ENCODE results near the gene PCSK6. TPM values are rescaled to one million over a fixed set of nuclear protein-coding genes. Genes with fewer than 3 reads are reported as not detected.
A peak's percentile ranks its signal among the peaks of the same experiment; 100 is the strongest.

PCSK6 gene
- total RNA-seq, 1 donor = 0.72 TPM

- Histone ChIP-seq H3K4me2 (ENCODE audit: insufficient read depth, low read length) (no peak overlapping the region), H3K79me2 (ENCODE audit: insufficient read depth, low read length) (no peaks in the 10 kb centered on the region), H4K20me1 (ENCODE audit: insufficient read depth, low read length) (no peaks in the 10 kb centered on the region), H3K4me1 (ENCODE audit: insufficient read depth, low read length) (no peaks in the 10 kb centered on the region), H3K27ac (ENCODE audit: low read depth, low read length) (no peak overlapping the region), H3K4me3 (ENCODE audit: insufficient read depth, low read length) (no peak overlapping the region), H3K27me3 (ENCODE audit: insufficient read depth, low read length) (no peaks in the 10 kb centered on the region), H3K36me3 (ENCODE audit: insufficient read depth, low read length) (no peaks in the 10 kb centered on the region), H2AFZ (ENCODE audit: low read length) (no peak overlapping the region), H3K9me3 (ENCODE audit: low read depth, low read length) (no peaks in the 10 kb centered on the region)
- no peak for TF ChIP-seq CTCF (IDR thresholded peaks at IDR 0.05; ENCODE audit: extremely low read depth, low read depth, low read length)
- DNase-seq (ENCODE audit: insufficient read length, low spot score, missing footprints) = no peak
Observed at GRCh38 chr15:101504373-101504772, 14.9 kb upstream of the PCSK6 start.

GRCh38 chr15:101503296-101503599 lies 13.7 kb upstream of the PCSK6 start:
- H3K4me1 ChIP-seq (ENCODE audit: insufficient read depth, low read length) = no peaks in the 10 kb centered on the region
- H3K27ac ChIP-seq (ENCODE audit: low read depth, low read length) = no peak overlapping the region
- H3K36me3 ChIP-seq (ENCODE audit: insufficient read depth, low read length) = no peaks in the 10 kb centered on the region
- no peak overlapping the region for H3K4me2 ChIP-seq (ENCODE audit: insufficient read depth, low read length)
- H2AFZ ChIP-seq (ENCODE audit: low read length) = no peak overlapping the region
- H3K4me3 ChIP-seq (ENCODE audit: insufficient read depth, low read length) = no peak overlapping the region
- TF ChIP-seq CTCF (IDR thresholded peaks at IDR 0.05; ENCODE audit: extremely low read depth, low read depth, low read length) = no peak
- no peaks in the 10 kb centered on the region for H3K9me3 ChIP-seq (ENCODE audit: low read depth, low read length)
- no peaks in the 10 kb centered on the region for H4K20me1 ChIP-seq (ENCODE audit: insufficient read depth, low read length)
- H3K27me3 ChIP-seq (ENCODE audit: insufficient read depth, low read length) = no peaks in the 10 kb centered on the region
- DNase-seq (ENCODE audit: insufficient read length, low spot score, missing footprints) = no peak
- H3K79me2 ChIP-seq (ENCODE audit: insufficient read depth, low read length) = no peaks in the 10 kb centered on the region

GRCh38 chr15:101502572-101503295 lies 13.2 kb upstream of the PCSK6 start:
- no peak overlapping the region for H3K4me2 ChIP-seq (ENCODE audit: insufficient read depth, low read length)
- H3K27ac ChIP-seq (ENCODE audit: low read depth, low read length) = no peak overlapping the region
- no peaks in the 10 kb centered on the region for H4K20me1 ChIP-seq (ENCODE audit: insufficient read depth, low read length)
- H3K4me1 ChIP-seq (ENCODE audit: insufficient read depth, low read length) = no peaks in the 10 kb centered on the region
- no peaks in the 10 kb centered on the region for H3K9me3 ChIP-seq (ENCODE audit: low read depth, low read length)
- H3K4me3 ChIP-seq (ENCODE audit: insufficient read depth, low read length) = no peak overlapping the region
- H3K27me3 ChIP-seq (ENCODE audit: insufficient read depth, low read length) = no peaks in the 10 kb centered on the region
- H3K79me2 ChIP-seq (ENCODE audit: insufficient read depth, low read length) = no peaks in the 10 kb centered on the region
- no peak for DNase-seq (ENCODE audit: insufficient read length, low spot score, missing footprints)
- no peak for TF ChIP-seq CTCF (IDR thresholded peaks at IDR 0.05; ENCODE audit: extremely low read depth, low read depth, low read length)
- H3K36me3 ChIP-seq (ENCODE audit: insufficient read depth, low read length) = no peaks in the 10 kb centered on the region
- no peak overlapping the region for H2AFZ ChIP-seq (ENCODE audit: low read length)

GRCh38 chr15:101501703-101502373 lies 12.3 kb upstream of the PCSK6 start:
- no peak overlapping the region for H3K4me2 ChIP-seq (ENCODE audit: insufficient read depth, low read length)
- peak; percentile 94 for DNase-seq (ENCODE audit: insufficient read length, low spot score, missing footprints)
- H3K9me3 ChIP-seq (ENCODE audit: low read depth, low read length) = no peaks in the 10 kb centered on the region
- H3K79me2 ChIP-seq (ENCODE audit: insufficient read depth, low read length) = no peaks in the 10 kb centered on the region
- H3K27me3 ChIP-seq (ENCODE audit: insufficient read depth, low read length) = peaks cover 4% of the 10 kb centered on the region
- H4K20me1 ChIP-seq (ENCODE audit: insufficient read depth, low read length) = no peaks in the 10 kb centered on the region
- peak; percentile 57 for TF ChIP-seq CTCF (IDR thresholded peaks at IDR 0.05; ENCODE audit: extremely low read depth, low read depth, low read length)
- peak overlapping the region; percentile 51 for H2AFZ ChIP-seq (ENCODE audit: low read length)
- no peak overlapping the region for H3K4me3 ChIP-seq (ENCODE audit: insufficient read depth, low read length)
- no peak overlapping the region for H3K27ac ChIP-seq (ENCODE audit: low read depth, low read length)
- H3K36me3 ChIP-seq (ENCODE audit: insufficient read depth, low read length) = no peaks in the 10 kb centered on the region
- H3K4me1 ChIP-seq (ENCODE audit: insufficient read depth, low read length) = no peaks in the 10 kb centered on the region

All from osteoblast (primary cell).